ENCODE measurements around the gene TRIM56. TPM values are rescaled to one million over a fixed set of nuclear protein-coding genes. Genes with fewer than 3 reads are reported as not detected.

Gene TRIM56
- total RNA-seq, 1 experiment from 2014 or later = 29.6 TPM

DNA sequence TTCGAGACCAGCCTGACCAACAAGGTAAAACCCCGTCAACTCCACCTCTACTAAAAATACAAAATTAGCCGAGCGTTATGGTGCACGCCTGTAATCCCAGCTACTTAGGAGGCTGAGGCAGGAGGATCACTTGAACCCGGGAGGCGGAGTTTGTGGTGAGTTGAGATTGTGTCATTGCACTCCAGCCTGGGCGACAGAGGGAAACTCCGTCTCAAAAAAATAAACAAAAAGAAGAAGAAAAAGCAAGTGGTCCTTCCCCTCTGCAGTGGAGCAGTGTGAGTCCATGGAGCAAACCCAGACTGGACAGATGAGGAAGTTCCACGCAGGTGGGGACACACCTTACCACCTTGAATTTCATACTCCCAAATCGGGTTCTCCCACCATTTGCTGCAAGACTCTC, 28.6 kb downstream of the TRIM56 start:
- ChIA-PET CTCF (interaction anchor here (0.7 to 1.8 kb wide), 2 partner anchors 11 to 519 kb away, joined by 4 to 5 read pairs; no protein-coding TSS in a partner anchor), POLR2A (interaction anchor here (0.7 to 1.7 kb wide), 4 partner anchors 11 to 133 kb away, joined by 3 to 4 read pairs (median 3); no protein-coding TSS in a partner anchor)
- no TSS peak for BruUV-seq (replicated peaks)
- Mint-ChIP-seq H3K27me3 (ENCODE audit: insufficient read depth, unreplicated experiment) (no peaks in the 10 kb centered on the region), H3K9me3 (ENCODE audit: unreplicated experiment) (no peaks in the 10 kb centered on the region), H3K4me1 (ENCODE audit: insufficient read depth, unreplicated experiment) (peaks cover 21% of the 10 kb centered on the region), H3K27ac (ENCODE audit: low read depth, unreplicated experiment) (no peak overlapping the region), H3K4me3 (ENCODE audit: unreplicated experiment) (no peak overlapping the region), H3K36me3 (ENCODE audit: insufficient read depth, unreplicated experiment) (peaks cover 5% of the 10 kb centered on the region)
- DNase-seq (ENCODE audit: unreplicated experiment) = no peak
- no peak for TF ChIP-seq CTCF (IDR thresholded peaks at IDR 0.05; ENCODE audit: unreplicated experiment)
- intact Hi-C loops (cut with micrococcal nuclease) = no loop called here

DNA sequence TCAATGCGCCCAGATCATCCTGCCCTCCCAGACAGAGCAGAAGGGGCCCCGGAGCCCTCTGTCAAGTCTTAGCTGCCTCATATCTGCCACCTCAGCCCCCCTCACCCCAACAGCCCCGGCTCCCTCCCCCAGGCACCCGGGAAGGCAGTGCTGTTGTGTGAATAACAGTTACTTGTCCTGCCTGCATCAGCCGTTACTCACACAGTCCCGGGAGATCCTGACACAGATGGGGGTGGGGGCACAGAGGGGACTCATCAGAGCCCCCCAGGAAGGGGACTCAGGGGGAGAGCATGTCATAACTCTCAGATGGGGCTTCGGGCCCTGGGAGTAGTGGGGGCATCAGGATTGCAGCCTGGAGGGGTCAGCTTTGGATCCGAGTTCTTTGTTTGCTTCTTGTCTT, 29.2 kb downstream of the TRIM56 start:
- Mint-ChIP-seq H3K27me3 (ENCODE audit: insufficient read depth, unreplicated experiment) (no peaks in the 10 kb centered on the region), H3K4me3 (ENCODE audit: unreplicated experiment) (no peak overlapping the region), H3K9me3 (ENCODE audit: unreplicated experiment) (no peaks in the 10 kb centered on the region), H3K36me3 (ENCODE audit: insufficient read depth, unreplicated experiment) (no peaks in the 10 kb centered on the region), H3K4me1 (ENCODE audit: insufficient read depth, unreplicated experiment) (peaks cover 15% of the 10 kb centered on the region), H3K27ac (ENCODE audit: low read depth, unreplicated experiment) (no peak overlapping the region)
- intact Hi-C loops (cut with micrococcal nuclease) = no loop called here
- no TSS peak for BruUV-seq (replicated peaks)
- DNase-seq (ENCODE audit: unreplicated experiment) = no peak
- POLR2A ChIA-PET = interaction anchor here (0.6 to 1.7 kb wide), 3 partner anchors 12 to 441 kb away, joined by 3 to 5 read pairs (median 4); partner anchors contain the start of gene SERPINE1
- TF ChIP-seq CTCF (IDR thresholded peaks at IDR 0.05; ENCODE audit: unreplicated experiment) = no peak
- CTCF ChIA-PET = interaction anchor here (0.7 to 1.8 kb wide), 2 partner anchors 11 to 24 kb away, joined by 4 read pairs; no protein-coding TSS in a partner anchor

DNA sequence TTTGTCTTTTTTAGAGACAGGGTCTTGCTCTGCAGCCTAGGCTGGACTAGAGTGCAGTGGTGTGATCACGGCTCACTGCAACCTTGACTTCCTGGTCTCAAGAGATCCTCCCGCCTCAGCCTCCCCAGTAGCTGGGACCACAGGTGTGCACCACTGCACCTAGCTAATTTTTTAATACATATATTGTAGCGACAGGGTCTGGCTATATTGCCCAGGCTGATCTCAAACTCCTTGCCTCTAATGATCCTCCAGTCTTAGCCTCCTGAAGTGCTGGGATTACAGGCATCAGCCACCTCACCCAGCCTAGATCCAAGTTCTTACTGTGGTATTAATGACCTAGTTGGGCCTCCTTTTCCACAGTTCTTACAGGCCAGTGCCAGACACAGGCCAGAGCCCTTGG, 29.9 kb downstream of the TRIM56 start:
- CTCF ChIA-PET = interaction anchor here (0.7 to 1.8 kb wide), 2 partner anchors 10 to 25 kb away, joined by 4 read pairs; no protein-coding TSS in a partner anchor
- Mint-ChIP-seq H3K27me3 (ENCODE audit: insufficient read depth, unreplicated experiment) (no peaks in the 10 kb centered on the region), H3K4me1 (ENCODE audit: insufficient read depth, unreplicated experiment) (peaks cover 11% of the 10 kb centered on the region), H3K4me3 (ENCODE audit: unreplicated experiment) (no peak overlapping the region), H3K9me3 (ENCODE audit: unreplicated experiment) (no peaks in the 10 kb centered on the region), H3K27ac (ENCODE audit: low read depth, unreplicated experiment) (no peak overlapping the region), H3K36me3 (ENCODE audit: insufficient read depth, unreplicated experiment) (no peaks in the 10 kb centered on the region)
- intact Hi-C loops (cut with micrococcal nuclease) = no loop called here
- no peak for TF ChIP-seq CTCF (IDR thresholded peaks at IDR 0.05; ENCODE audit: unreplicated experiment)
- BruUV-seq (replicated peaks) = no TSS peak
- POLR2A ChIA-PET = interaction anchor here (1.6 kb wide), 1 partner anchor 12 kb away, joined by 5 read pairs; the partner anchor contains the start of gene SERPINE1
- DNase-seq (ENCODE audit: unreplicated experiment) = no peak

DNA sequence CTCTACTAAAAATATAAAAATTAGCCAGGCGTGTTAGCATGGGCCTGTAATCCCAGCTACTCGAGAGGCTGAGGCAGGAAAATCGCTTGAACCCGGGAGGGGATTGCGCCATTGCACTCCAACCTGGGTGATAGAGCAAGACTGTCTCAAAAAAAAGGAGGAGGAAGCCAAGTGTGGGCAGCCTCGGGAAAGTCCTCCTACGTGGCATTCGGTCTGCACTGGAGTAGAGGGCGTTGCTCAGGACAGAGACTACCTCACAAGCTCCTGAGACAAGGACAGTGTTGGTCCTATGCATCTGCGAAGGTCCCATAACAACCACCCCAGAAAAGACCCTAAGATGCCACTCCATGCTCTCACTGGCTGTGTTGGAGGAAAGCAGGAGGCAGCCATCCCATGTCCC, 31.6 kb downstream of the TRIM56 start:
- Mint-ChIP-seq H3K36me3 (ENCODE audit: insufficient read depth, unreplicated experiment) (no peaks in the 10 kb centered on the region), H3K4me3 (ENCODE audit: unreplicated experiment) (no peak overlapping the region), H3K27me3 (ENCODE audit: insufficient read depth, unreplicated experiment) (no peaks in the 10 kb centered on the region), H3K27ac (ENCODE audit: low read depth, unreplicated experiment) (no peak overlapping the region), H3K4me1 (ENCODE audit: insufficient read depth, unreplicated experiment) (peaks cover 13% of the 10 kb centered on the region), H3K9me3 (ENCODE audit: unreplicated experiment) (no peaks in the 10 kb centered on the region)
- no TSS peak for BruUV-seq (replicated peaks)
- no peak for DNase-seq (ENCODE audit: unreplicated experiment)
- TF ChIP-seq CTCF (IDR thresholded peaks at IDR 0.05; ENCODE audit: unreplicated experiment) = no peak
- intact Hi-C loops (cut with micrococcal nuclease) = no loop called here
- ChIA-PET POLR2A (interaction anchor here (0.5 kb wide), 1 partner anchor 242 kb away, joined by 3 read pairs; the partner anchor contains the start of gene SRRT), CTCF (no interaction called here)

All from MCF 10A (cell line).